HG03442 (cell line): ENCODE data around the gene SCGB2B2.
"Not testable (repeated sequence)": the region's sequence is repeated elsewhere in the genome, so short reads cannot be mapped to it uniquely, and the experiment has no call there.

ENCODE experiments used
- ATAC-seq: cut with Tn5 transposase; IDR thresholded peaks from one replicate; pipeline ENCODE4 v1.9.1; 2021; ENCODE audit warnings: mild to moderate bottlenecking, moderate library complexity; ENCODE audit not compliant: unreplicated experiment

Gene SCGB2B2

DNA sequence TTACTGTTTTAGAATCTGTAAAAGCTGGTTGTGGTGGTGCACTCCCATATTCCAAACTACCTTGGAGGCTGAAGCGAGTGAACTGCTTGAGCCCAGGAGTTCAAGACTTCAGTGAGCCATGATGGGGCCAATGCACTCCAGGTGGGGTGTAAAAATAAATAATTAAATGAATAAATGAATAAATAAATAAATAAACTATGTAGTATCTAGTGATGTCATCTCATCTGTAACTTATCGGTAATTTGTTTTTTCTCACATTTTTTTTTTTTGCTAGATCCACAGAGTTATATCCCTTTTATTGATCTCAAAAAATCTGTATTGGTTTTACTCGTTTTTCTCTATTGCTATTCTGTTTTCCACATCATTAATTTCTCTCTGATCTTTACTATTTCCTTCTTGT, 5.0 kb downstream of the SCGB2B2 start:
- ATAC-seq, result no peak

DNA sequence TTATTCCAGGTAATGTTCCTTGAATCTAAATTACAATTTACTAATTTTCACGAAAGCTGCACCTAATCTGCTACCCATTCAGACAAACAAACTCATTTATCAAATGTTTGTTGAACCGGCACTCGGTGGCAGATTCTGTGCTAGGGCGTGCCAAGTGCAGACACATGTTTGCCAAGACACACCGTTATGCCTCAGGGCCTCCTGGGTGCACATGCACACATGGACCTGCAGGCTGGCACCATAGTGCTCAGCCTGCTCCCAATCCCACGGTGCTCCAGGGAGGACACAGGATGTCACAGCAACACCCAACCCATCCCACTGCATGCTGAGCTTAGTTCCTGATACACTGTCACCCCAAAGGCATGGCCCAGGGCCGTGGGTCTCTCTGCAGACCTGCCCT, 7.7 kb downstream of the SCGB2B2 start:
- ATAC-seq, result no peak

DNA sequence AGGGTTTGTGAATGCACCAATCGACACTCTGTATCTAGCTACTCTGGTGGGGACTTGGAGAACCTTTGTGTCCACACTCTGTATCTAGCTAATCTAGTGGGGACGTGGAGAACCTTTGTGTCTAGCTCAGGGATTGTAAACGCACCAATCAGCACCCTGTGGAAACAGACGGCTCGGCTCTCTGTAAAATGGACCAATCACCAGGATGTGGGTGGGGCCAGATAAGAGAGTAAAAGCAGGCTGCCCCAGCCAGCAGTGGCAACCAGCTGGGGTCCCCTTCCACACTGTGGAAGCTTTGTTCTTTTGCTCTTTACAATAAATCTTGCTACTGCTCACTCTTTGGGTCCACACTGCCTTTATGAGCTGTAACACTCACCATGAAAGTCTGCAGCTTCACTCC, 8.3 kb downstream of the SCGB2B2 start:
- ATAC-seq, result not testable (repeated sequence)

DNA sequence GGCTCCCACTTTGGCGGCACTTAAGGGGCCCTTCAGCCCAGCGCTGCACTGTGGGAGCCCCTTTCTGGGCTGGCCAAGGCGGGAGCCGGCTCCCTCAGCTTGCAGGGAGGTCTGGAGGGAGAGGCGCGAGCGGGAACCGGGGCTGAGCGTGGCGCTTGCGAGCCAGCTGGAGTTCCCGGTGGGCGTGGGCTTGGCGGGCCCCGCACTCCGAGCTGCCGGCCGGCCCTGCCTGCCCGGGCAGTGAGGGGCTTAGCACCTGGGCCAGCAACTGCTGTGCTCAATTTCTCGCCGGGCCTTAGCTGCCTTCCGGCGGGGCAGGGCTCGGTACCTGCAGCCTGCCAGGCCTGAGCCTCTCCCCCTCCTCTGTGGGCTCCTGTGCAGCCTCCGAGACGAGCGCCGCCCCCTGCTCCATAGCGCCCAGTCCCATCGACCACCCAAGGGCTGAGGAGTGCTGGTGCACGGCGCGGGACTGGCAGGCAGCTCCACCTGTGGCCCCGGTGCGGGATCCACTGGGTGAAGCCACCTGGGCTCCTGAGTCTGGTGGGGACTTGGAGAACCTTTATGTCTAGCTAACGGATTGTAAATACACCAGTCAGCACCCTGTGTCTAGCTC, 8.8 kb downstream of the SCGB2B2 start:
- ATAC-seq, result not testable (repeated sequence)

GRCh38 chr19:34667349-34668076, 9.4 kb downstream of the SCGB2B2 start:
- no peak for ATAC-seq

- ATAC-seq, result no peak
Observed at GRCh38 chr19:34666958-34667265, 10.0 kb downstream of the SCGB2B2 start.

DNA sequence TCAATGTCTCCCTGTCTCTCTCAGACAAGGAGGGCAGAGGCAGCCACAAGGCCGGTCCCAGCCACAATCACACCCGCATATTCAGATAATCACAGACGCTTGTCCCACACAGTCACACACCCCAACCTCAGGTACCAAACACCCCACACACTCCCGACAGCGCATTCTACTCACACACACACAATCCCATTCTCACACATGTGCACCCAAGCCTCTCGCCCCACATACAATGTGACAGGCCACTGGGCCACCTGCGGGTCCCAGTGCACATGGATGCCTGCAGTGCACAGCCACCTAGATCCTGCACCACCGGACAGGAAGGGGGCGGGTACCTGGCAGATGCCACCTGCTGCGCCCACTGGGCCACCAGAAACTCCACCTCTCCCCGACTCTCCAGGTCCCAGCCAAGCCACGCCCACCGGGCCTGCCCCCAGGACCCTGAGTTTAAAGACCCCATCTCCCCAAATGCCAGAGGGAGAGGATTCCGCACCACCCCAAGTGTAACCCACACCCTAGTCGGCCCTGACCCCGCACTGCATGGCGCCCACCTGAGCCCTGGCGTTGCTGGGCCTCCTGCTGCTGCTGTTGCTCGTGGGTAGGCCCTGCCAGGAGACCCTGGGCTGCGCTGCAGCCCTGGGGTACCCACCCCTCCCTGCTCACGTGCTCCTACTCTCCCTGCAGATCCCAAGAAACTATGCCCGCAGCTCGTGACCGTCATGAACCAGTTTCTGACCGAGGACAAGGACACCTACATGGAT, 10.6 kb downstream of the SCGB2B2 start:
- no peak for ATAC-seq

DNA sequence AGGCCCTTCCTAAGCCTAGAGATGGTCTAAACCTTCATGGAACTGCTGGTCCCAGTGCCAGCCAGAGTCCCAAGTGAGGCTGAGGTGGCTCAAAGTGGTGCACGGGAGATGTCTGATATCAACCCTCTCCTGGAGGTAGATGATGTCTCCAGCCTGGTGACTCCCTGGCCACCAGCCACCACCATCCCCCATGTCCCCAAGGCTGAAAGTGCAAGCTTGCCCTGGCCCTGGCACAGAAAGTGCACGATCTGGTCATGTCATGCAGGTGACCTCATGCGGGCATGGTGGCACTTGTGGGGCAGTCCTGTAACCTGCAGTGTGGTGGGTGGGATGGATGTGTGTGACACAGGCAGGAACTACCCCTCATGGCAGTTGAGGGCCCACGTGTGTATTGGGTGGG, 11.7 kb downstream of the SCGB2B2 start:
- not testable (repeated sequence) for ATAC-seq

DNA sequence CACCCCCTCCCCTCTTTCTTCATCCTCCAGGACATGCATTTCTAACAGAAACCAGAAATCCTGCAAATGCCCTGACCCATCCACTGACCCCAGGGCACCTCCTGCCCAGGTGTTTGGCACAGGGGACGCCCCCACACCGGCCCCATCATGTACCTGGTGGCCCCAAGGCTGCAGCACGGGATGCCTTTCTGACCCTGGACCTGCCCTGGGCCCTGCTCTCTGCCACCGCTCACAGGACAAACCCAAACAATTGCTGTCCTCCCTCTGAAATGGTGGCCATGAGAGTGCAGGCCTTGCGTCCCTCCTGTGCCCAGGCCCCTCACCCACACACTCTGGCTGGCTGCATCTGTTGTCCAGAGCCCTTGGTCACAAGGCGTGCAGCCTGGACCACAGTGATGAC, 12.1 kb downstream of the SCGB2B2 start:
- ATAC-seq, result no peak

DNA sequence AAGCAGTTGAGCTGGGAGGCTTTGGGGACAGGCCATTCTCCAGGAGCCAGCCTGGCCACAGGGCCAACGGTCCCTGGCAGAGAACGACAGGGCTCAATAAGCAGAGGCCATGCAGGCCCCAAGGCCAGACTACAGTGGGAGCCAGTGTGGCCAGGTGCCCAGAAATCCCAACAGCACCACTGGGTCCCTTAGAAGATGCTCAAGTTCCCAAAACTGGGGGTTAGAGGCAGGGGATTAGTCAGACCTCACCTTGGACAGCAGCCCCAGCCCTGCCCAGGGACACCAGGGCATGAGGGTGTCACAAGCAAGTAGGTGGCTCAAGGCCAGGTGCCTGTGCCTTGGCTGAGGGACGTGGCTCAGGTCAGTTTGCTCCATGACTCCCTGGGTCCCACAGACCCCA, 12.8 kb downstream of the SCGB2B2 start:
- no peak for ATAC-seq

DNA sequence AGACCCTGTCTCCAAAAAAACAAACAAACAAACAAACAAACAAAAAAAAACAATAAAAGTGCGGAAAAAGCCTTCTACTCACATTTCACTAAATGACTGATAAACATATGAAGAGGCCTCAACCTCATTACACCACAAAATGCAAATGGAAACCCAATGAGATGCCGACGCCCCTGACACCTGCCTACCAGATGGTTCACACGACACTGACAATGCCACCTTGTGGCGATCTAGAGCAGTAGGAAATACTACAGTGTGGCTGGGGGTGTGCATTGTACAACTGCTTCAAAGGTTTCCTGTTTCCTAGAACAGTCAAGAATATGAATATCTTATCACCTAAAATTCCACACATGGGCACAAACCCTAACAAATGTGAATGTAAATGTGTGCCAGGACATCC, 14.0 kb downstream of the SCGB2B2 start:
- ATAC-seq, result no peak

DNA sequence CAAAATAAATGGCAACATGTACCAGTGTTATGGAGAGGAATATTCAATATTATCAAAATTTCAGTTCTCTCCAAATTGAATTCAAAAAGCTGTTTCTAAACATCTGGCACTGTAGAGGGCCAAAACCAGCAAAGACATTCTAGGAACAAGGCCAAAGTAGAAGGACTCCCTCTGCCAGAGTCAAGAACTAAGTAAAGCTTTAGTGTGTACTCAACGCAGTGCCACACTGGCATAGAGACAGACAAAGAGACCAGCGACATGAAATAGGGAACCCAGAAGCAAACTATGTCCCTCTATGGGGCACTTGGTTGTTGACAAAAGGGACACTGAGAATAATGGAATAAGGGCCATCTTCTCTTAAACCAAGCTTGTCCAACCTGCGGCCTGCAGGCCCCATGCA, 15.6 kb downstream of the SCGB2B2 start:
- ATAC-seq, result no peak

DNA sequence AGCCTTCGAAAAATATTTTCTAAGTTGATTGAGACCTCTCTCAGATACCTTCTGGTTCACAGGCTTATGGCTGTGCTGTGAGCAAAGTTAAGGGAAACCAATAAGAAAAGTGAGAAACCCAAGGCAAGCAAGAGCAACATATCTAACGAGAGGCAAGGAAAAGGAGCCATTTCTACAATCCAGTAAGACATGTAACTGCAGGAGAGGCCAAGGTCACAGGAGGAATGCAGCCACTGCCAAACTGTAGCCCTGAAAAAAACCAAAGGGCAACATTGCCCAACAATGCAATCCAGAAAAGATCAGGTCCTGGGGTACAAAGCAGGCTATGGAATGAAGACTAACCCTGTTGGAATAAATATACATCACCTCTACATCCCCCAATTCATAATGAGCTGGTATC, 21.3 kb downstream of the SCGB2B2 start:
- ATAC-seq, result no peak

GRCh38 chr19:34654796-34655195, 22.2 kb downstream of the SCGB2B2 start:
- no peak for ATAC-seq

DNA sequence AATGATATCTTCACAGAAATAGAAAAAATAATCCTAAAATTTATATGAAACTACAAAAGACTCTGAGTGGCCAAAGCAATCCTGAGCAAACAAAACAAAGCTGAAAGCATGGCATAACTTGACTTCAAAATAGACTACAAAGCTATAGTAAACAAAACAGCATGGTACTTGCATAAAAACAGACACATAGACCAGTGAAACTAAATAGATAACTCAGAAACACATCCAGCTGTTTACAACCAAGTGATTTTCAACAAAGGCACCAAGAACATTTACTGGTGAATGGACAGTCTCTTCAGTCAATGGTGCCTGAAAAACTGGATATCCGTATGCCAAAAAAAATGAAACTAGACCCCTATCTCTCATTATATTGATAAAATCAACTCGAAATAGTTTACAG, 25.2 kb downstream of the SCGB2B2 start:
- no peak for ATAC-seq

- ATAC-seq, result no peak
Observed at GRCh38 chr19:34649886-34650543, 26.9 kb downstream of the SCGB2B2 start.

DNA sequence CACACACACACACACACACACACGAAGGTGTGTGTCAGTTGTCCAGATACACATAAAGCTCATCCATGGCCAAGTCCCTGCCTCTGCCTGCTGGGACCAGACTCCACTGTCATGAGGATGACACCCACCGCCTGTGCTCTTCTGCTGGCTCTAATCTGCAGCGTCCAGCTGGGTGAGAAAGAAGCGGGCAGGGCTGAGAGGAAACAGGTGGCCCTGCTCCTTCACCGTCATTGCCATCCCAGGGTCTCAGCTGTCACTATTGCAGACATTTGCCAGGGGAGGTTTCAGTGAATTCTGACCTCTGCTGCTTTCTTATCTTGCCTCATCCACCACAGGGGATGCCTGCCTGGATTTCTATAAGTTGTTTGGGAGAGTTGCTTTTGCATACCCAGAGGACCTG, 31.4 kb downstream of the SCGB2B2 start:
- ATAC-seq, result no peak

DNA sequence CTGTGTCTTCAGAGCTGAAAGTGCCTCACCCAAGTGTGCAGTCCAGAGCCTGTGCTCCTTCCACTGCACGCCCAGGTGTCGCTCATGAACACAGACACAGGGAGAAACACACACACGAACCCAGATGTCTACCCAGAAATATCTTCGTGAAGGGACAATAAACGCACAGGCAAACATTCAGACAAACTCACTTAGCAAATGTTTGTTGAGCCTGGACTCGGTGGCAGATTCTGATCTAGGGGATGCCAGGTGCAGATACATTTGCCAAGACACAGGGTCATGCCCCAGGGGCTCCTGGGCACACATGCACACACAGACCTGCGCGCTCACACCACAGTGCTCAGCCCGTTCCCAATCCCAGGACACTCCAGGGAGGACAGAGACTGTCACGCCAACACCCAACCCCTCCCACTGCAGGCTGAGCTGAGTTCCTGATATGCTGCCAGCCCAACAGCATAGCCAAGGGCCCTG, 31.9 kb downstream of the SCGB2B2 start:
- no peak for ATAC-seq

DNA sequence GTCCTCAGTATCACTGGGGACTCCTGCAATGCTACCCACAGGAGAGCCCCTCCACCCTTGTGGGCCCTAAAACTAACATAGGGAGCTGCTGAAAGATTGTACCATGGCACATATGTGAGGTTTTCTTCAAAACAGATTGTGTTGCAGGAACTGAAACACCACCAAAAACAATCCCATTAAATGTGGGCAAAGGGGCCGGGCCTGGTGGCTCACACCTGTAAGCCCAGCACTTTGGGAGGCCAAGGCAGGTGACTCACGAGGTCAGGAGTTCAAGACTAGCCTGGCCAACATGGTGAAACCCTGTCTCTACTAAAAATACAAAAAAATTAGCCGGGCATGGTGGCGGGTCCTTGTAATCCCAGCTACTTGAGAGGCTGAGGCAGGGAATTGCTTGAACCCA, 34.7 kb downstream of the SCGB2B2 start:
- ATAC-seq, result no peak

- no peak for ATAC-seq
Observed at GRCh38 chr19:34639491-34640085, 37.4 kb downstream of the SCGB2B2 start.

DNA sequence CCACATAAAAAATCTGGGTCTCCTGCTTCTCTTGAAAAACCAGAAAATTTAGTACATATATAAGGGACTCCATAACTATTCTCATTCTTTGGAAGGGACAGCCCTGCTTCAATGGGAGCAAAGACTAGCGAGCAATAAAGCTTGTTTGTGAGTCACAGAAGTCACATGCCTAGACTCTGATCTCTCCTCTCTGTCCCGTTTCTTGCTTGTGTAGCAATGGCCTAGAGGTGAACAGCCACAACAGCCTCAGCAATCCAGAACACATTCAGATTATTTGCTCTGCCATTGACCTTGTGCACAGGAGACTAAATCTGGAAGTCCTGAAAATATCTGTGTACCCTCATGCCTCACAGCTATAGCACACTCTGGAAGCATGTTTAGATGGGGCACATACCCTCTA, 43.2 kb downstream of the SCGB2B2 start:
- ATAC-seq, result no peak
